A549 (cell line): ENCODE measurements around the gene TPST1. TPM values are rescaled to one million over a fixed set of nuclear protein-coding genes. Genes with fewer than 3 reads are reported as not detected.

Experiments
- ATAC-seq, 2 experiments: fragments of 200-7000 bp in 1 of 2; fragments of >200 bp in 1 of 2; cut with Nextera tagmentation in 1 of 2; cut with Tn5 transposase in 1 of 2; 3 replicates each; pipeline versions ENCODE4 v1.8.0 to v1.9.1; 2018 to 2020; ENCODE audit warnings: mild to moderate bottlenecking in 1 of 2, moderate library complexity in 1 of 2
- CTCF ChIA-PET: fragments of 300-600 bp; sonication (Branson Sonifier 250); formaldehyde crosslinking; extraction: SDS; loops from one replicate; lab custom pipeline; 2021; ENCODE audit warnings: antibody characterized with exemption, inconsistent platforms; lab: Yijun Ruan, JAX
- POLR2A ChIA-PET: fragments of 350-600 bp; formaldehyde crosslinking; extraction: SDS; loops from one replicate; lab custom pipeline; 2021; ENCODE audit warnings: antibody characterized with exemption, inconsistent platforms; lab: Yijun Ruan, JAX
- DNase-seq, 2 experiments: peaks; one replicate each; pipeline versions ENCODE4 v3.0.0 to v3.0.0-alpha.2; 2011 to 2016; ENCODE audit warnings: low read depth in 1 of 2, low spot score in 1 of 2
- FAIRE-seq: peaks from 2 replicates; lab custom pipeline; 2011; peaks lifted over from hg19 to GRCh38; lab: Jason Lieb, UNC
- H3K27ac ChIP-seq, 2 experiments: fragments of >200 bp; sonication (Bioruptor Twin); formaldehyde crosslinking; 3 replicates each; pipeline ENCODE4 v1.5.1; 2016 to 2017
- H3K4me1 ChIP-seq: fragments of >200 bp; sonication (Bioruptor Twin); formaldehyde crosslinking; 3 replicates; pipeline ENCODE4 v1.6.1; 2016
- H3K4me2 ChIP-seq: fragments of >200 bp; sonication (Bioruptor Twin); formaldehyde crosslinking; 3 replicates; pipeline ENCODE4 v1.6.1; 2016
- H3K4me3 ChIP-seq: fragments of >200 bp; sonication (Bioruptor Twin); formaldehyde crosslinking; 3 replicates; pipeline ENCODE4 v1.5.1; 2016
- H3K9me3 ChIP-seq: fragments of >200 bp; sonication (Bioruptor Twin); formaldehyde crosslinking; 3 replicates; pipeline ENCODE4 v1.6.1; 2016
- BCL3 ChIP-seq: fragments of >200 bp; sonication (Bioruptor Twin); formaldehyde crosslinking; IDR thresholded peaks from 3 replicates; pipeline ENCODE4 v1.6.1; 2016
- CBX8 ChIP-seq: fragments of 200-600 bp; sonication (generic); IDR thresholded peaks from 2 replicates; pipeline ENCODE4 v1.6.1; 2016
- CHD4 ChIP-seq: fragments of 200-600 bp; sonication (generic); IDR thresholded peaks from 2 replicates; pipeline ENCODE4 v1.6.1; 2016; ENCODE audit warnings: antibody characterized with exemption, mild to moderate bottlenecking, borderline replicate concordance
- CTCF ChIP-seq: fragments of >200 bp; sonication (Bioruptor Twin); formaldehyde crosslinking; IDR thresholded peaks from 3 replicates; pipeline ENCODE4 v1.5.1; 2016
- E2F6 ChIP-seq: IDR thresholded peaks from 2 replicates; pipeline ENCODE4 v1.6.1; 2012; ENCODE audit warnings: low read depth, borderline replicate concordance
- EHF ChIP-seq: fragments of 250-450 bp; sonication (Bioruptor Pico); IDR thresholded peaks from 2 replicates; pipeline ENCODE4 v1.5.0; 2020; ENCODE audit warnings: mild to moderate bottlenecking
- FOSB ChIP-seq: fragments of 250-450 bp; sonication (Bioruptor Pico); IDR thresholded peaks from 2 replicates; pipeline ENCODE4 v1.5.0; 2020; ENCODE audit warnings: mild to moderate bottlenecking, moderate library complexity
- FOSL2 ChIP-seq, 2 experiments: fragments of 450-650 bp in 1 of 2; fragments of >200 bp in 1 of 2; sonication (Bioruptor Twin) in 1 of 2; formaldehyde crosslinking; IDR thresholded peaks; 2 replicates each; pipeline versions ENCODE4 v1.5.0 to v1.6.1; 2016 to 2020; ENCODE audit warnings: mild to moderate bottlenecking in 1 of 2, moderate library complexity in 1 of 2
- HES2 ChIP-seq: fragments of >200 bp; sonication (Bioruptor Twin); formaldehyde crosslinking; IDR thresholded peaks from 2 replicates; pipeline ENCODE4 v1.6.1; 2016
- HOXB13 ChIP-seq: fragments of 250-450 bp; sonication (Bioruptor Pico); IDR thresholded peaks from 2 replicates; pipeline ENCODE4 v1.5.0; 2020; ENCODE audit warnings: low read depth, mild to moderate bottlenecking, moderate library complexity
- HOXB5 ChIP-seq: fragments of 250-450 bp; sonication (Bioruptor Pico); IDR thresholded peaks from 2 replicates; pipeline ENCODE4 v1.5.0; 2020; ENCODE audit warnings: mild to moderate bottlenecking, moderate library complexity
- MAFK ChIP-seq: fragments of 450-650 bp; IDR thresholded peaks from 2 replicates; pipeline ENCODE4 v1.6.1; 2014; ENCODE audit not compliant: partially characterized antibody
- MAZ ChIP-seq: fragments of 150-350 bp; IDR thresholded peaks from 2 replicates; pipeline ENCODE4 v1.6.1; 2014; ENCODE audit warnings: antibody characterized with exemption, low read depth, low read length, borderline replicate concordance
- MYC ChIP-seq: IDR thresholded peaks from 2 replicates; pipeline ENCODE4 v1.6.1; 2012; ENCODE audit warnings: mild to moderate bottlenecking, inconsistent platforms, low read length, improper control_type of control experiment, borderline replicate concordance
- NR3C1 ChIP-seq: fragments of >200 bp; sonication (Bioruptor Twin); formaldehyde crosslinking; IDR thresholded peaks from 3 replicates; pipeline ENCODE4 v1.6.1; 2017
- PBX3 ChIP-seq: IDR thresholded peaks from 2 replicates; pipeline ENCODE4 v1.6.1; 2012
- PHF8 ChIP-seq: fragments of 200-600 bp; sonication (generic); IDR thresholded peaks from 2 replicates; pipeline ENCODE4 v1.6.1; 2016; ENCODE audit warnings: low read depth, mild to moderate bottlenecking, antibody characterized with exemption, moderate library complexity, borderline replicate concordance
- POLR2AphosphoS2 ChIP-seq: conservative IDR thresholded peaks from 2 replicates; pipeline ENCODE4 v1.6.1; 2012; ENCODE audit warnings: low read length, improper control_type of control experiment, inconsistent platforms
- RAD21 ChIP-seq, 2 experiments: fragments of >200 bp in 1 of 2; sonication (Bioruptor Twin) in 1 of 2; formaldehyde crosslinking in 1 of 2; IDR thresholded peaks in 1 of 2; conservative IDR thresholded peaks in 1 of 2; 2 replicates in 1 of 2; 3 replicates in 1 of 2; pipeline ENCODE4 v1.6.1; 2012 to 2018; ENCODE audit warnings: inconsistent platforms in 1 of 2
- REST ChIP-seq: fragments of 200-600 bp; sonication (generic); IDR thresholded peaks from 2 replicates; pipeline ENCODE4 v1.6.1; 2016; ENCODE audit warnings: antibody characterized with exemption, mild to moderate bottlenecking, moderate library complexity
- RFX5 ChIP-seq: fragments of 450-650 bp; IDR thresholded peaks from 2 replicates; pipeline ENCODE4 v1.7.1; 2014; ENCODE audit warnings: antibody characterized with exemption, mild to moderate bottlenecking, moderate library complexity
- RNF2 ChIP-seq: fragments of 200-600 bp; sonication (generic); IDR thresholded peaks from 2 replicates; pipeline ENCODE4 v1.6.1; 2016; ENCODE audit warnings: low read depth, mild to moderate bottlenecking, antibody characterized with exemption, moderate library complexity, borderline replicate concordance
- TFCP2L1 ChIP-seq: fragments of 250-450 bp; sonication (Bioruptor Pico); IDR thresholded peaks from 2 replicates; pipeline ENCODE4 v1.5.0; 2021; ENCODE audit warnings: mild to moderate bottlenecking
- TP53 ChIP-seq: fragments of 250-450 bp; sonication (Bioruptor Pico); IDR thresholded peaks from 2 replicates; pipeline ENCODE4 v1.5.0; 2021; ENCODE audit warnings: mild to moderate bottlenecking, moderate library complexity
- USF2 ChIP-seq: fragments of 450-650 bp; IDR thresholded peaks from 2 replicates; pipeline ENCODE4 v1.6.1; 2014; ENCODE audit warnings: antibody characterized with exemption
- ZSCAN20 ChIP-seq: fragments of 250-450 bp; sonication (Bioruptor Pico); IDR thresholded peaks from 2 replicates; pipeline ENCODE4 v1.8.0; 2022; ENCODE audit warnings: mild to moderate bottlenecking, moderate library complexity
- WGBS: methylation state at CpG from one replicate; pipeline ENCODE4 v1.1.6; 2017; ENCODE audit errors: missing lambda C conversion rate; 5-methylcytosine and 5-hydroxymethylcytosine counted together
- polyA plus RNA-seq, 4 experiments: library from polyadenylated mRNA; depleted of rRNA in 3 of 4; stranded (reverse); fragments of >200 nt; fragmentation: RNase III in 1 of 4; extraction: RNeasy Plus Mini Kit Qiagen cat#74134 plus additional on column Dnase treatment in 1 of 4; gene quantifications; 2 replicates in 3 of 4; 3 replicates in 1 of 4; pipeline ENCODE4 v1.2.3, GENCODE V29; 2011 to 2017

Gene TPST1
- polyA plus RNA-seq, 2 of the 4 experiments (the other 2 are of a cell fraction): 14.6 to 20.4 TPM

GRCh38 chr7:66221442-66221841 lies 16.3 kb downstream of the TPST1 start:
- WGBS: 68% methylated on average over 3 of the region's 3 CpGs
- Histone ChIP-seq H3K9me3 (no peaks in the 10 kb centered on the region), H3K4me3 (no peak overlapping the region), H3K4me1 (no peaks in the 10 kb centered on the region), H3K27ac (no peak overlapping the region), H3K4me2 (no peak overlapping the region)
- TF ChIP-seq USF2: no peak
- TF ChIP-seq E2F6: no peak
- TF ChIP-seq CHD4: no peak
- no peak for TF ChIP-seq RNF2
- TF ChIP-seq PBX3: no peak
- TF ChIP-seq TP53 (CRISPR knock-in tag): no peak
- no peak for TF ChIP-seq FOSB
- TF ChIP-seq CBX8: no peak
- TF ChIP-seq CTCF: no peak
- TF ChIP-seq HOXB13 (CRISPR knock-in tag): no peak
- no peak for TF ChIP-seq HES2
- no peak for TF ChIP-seq PHF8
- TF ChIP-seq NR3C1: no peak
- FAIRE-seq (no peak), DNase-seq (no peak), ATAC-seq (no peak)
- ChIA-PET POLR2A (interaction anchor here (0.9 kb wide), 1 partner anchor 16 kb away, joined by 3 read pairs; the partner anchor contains the start of gene TPST1), CTCF (no interaction called here)

GRCh38 chr7:66227808-66228207 lies 22.7 kb downstream of the TPST1 start:
- Histone ChIP-seq H3K9me3 (peaks cover 3% of the 10 kb centered on the region; the same call in 1 of the 3 replicates), H3K4me3 (no peak overlapping the region), H3K4me1 (no peaks in the 10 kb centered on the region), H3K27ac (no peak overlapping the region), H3K4me2 (no peak overlapping the region)
- DNase-seq (no peak), FAIRE-seq (no peak), ATAC-seq (no peak)
- ChIA-PET POLR2A (no interaction called here), CTCF (no interaction called here)
- WGBS: 88% methylated on average over 1 of the region's 1 CpG
- TF ChIP-seq RFX5 (no peak), REST (no peak), USF2 (no peak), TFCP2L1 (CRISPR knock-in tag) (no peak), EHF (no peak), MAZ (no peak), POLR2AphosphoS2 (no peak), ZSCAN20 (CRISPR knock-in tag) (no peak), HOXB5 (CRISPR knock-in tag) (no peak), TP53 (CRISPR knock-in tag) (no peak), MYC (no peak), E2F6 (no peak), RAD21 (conservative IDR thresholded peaks at IDR 0.05 in 1 of 2, IDR thresholded peaks at IDR 0.05 in 1 of 2) (no peak), BCL3 (no peak), FOSL2 (IDR thresholded peaks at IDR 0.05) (no peak), FOSL2 (CRISPR knock-in tag; IDR thresholded peaks at IDR 0.05) (no peak), MAFK (no peak)
